Measurements from ENCODE around the gene PATL1.

The PATL1 gene, protein sequence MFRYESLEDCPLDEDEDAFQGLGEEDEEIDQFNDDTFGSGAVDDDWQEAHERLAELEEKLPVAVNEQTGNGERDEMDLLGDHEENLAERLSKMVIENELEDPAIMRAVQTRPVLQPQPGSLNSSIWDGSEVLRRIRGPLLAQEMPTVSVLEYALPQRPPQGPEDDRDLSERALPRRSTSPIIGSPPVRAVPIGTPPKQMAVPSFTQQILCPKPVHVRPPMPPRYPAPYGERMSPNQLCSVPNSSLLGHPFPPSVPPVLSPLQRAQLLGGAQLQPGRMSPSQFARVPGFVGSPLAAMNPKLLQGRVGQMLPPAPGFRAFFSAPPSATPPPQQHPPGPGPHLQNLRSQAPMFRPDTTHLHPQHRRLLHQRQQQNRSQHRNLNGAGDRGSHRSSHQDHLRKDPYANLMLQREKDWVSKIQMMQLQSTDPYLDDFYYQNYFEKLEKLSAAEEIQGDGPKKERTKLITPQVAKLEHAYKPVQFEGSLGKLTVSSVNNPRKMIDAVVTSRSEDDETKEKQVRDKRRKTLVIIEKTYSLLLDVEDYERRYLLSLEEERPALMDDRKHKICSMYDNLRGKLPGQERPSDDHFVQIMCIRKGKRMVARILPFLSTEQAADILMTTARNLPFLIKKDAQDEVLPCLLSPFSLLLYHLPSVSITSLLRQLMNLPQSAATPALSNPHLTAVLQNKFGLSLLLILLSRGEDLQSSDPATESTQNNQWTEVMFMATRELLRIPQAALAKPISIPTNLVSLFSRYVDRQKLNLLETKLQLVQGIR

DNA sequence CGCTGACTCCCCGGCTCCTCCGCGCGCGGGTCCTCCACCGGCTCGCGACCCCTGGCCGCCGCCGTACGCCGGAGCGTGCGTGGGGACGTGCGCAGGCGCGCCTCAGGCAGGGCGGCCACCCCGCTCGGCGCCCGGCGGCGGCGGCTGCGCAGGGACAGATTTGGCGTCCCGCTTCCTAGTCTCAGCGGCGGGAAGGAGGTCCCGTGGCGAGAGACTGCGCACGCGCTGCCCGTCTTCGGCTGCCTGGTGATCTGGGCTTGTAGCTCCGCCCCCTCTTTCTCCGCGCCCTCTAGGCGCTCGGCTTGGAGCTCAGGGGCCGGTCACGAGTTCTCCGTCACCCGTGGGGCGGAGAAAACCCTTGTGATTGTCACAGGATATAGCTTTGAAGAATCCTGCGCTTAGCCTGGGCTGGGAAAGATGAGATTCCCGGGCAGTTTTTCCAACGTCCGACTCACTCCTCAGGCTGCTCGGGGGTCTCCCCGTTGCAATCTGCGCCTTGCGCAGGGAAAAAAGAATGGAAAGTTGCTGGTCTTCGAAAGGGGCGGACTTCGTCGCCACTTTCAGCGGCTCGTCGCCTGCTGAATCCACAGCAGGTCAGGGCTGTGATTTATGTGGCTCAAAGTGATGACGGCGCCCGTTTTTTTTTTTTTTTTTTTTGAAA, at the start of gene PATL1:
Gene PATL1 (minus strand): TSS at position 88 of the 661 bp plus-strand sequence. CDS start 142 bp downstream, outside the sequence.
- in situ Hi-C loops (cut with HindIII; ENCODE audit: low sequenced_read_pairs), result no loop called here
- no peak for TF ChIP-seq CTCF (IDR thresholded peaks at IDR 0.05; ENCODE audit: low read depth, low read length)
- peak; percentile 99 for DNase-seq (ENCODE audit: low read depth, low spot score)
- peak within 1 kb of the TSS; percentile 95 for H3K4me3 ChIP-seq (ENCODE audit: low read depth, low read length)

- in situ Hi-C loops (cut with HindIII; ENCODE audit: low sequenced_read_pairs), result no loop called here
- DNase-seq (ENCODE audit: low read depth, low spot score), result no peak
- H3K4me3 ChIP-seq (ENCODE audit: low read depth, low read length), result no peak overlapping the region
- TF ChIP-seq CTCF (IDR thresholded peaks at IDR 0.05; ENCODE audit: low read depth, low read length), result no peak
Measured at GRCh38 chr11:59716051-59716450, 47.2 kb upstream of the PATL1 start.

GRCh38 chr11:59713745-59714144, 44.9 kb upstream of the PATL1 start, which contains the start of gene OR10V1:
OR10V1 (minus strand) TSS chr11:59713845; CDS start chr11:59713845, 0 bp downstream.
- in situ Hi-C loops (cut with HindIII; ENCODE audit: low sequenced_read_pairs), result no loop called here
- TF ChIP-seq CTCF (IDR thresholded peaks at IDR 0.05; ENCODE audit: low read depth, low read length), result no peak
- H3K4me3 ChIP-seq (ENCODE audit: low read depth, low read length), result no peak within 1 kb of the TSS
- no peak for DNase-seq (ENCODE audit: low read depth, low spot score)

DNA sequence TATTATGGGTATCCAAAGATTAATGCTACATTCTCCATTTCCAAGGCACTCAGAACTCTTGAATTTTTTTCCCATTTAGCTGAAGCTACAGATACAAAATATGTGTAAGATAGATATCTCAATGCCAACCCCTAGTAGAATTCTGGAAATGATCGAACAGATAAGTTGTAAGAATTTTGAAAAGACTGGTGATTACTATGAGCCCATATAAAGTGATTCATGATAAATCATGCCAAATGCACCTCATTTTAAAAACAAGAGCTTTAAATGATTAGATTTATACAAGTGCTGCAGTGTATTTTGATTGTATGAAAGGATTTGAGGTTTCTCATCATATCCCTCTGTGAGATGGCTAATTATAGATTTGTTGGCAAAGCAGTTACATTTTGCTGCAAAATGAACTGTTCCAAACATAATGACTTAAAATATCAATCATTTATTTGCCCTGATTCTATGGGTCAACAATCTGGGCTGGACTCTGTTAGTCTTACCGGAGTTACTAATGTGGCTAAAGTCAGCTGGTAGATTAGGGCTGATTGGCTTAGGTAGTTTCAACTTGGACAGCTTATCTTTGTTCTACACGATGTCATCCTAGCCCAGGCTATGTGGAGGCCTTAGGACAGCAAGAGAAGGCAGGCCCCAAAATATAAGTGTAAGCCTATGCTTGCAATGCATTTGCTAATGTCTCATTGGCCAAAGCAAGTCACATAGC, 41.5 kb upstream of the PATL1 start:
- DNase-seq (ENCODE audit: low read depth, low spot score), result no peak
- no peak overlapping the region for H3K4me3 ChIP-seq (ENCODE audit: low read depth, low read length)
- in situ Hi-C loops (cut with HindIII; ENCODE audit: low sequenced_read_pairs), result no loop called here
- TF ChIP-seq CTCF (IDR thresholded peaks at IDR 0.05; ENCODE audit: low read depth, low read length), result no peak

DNA sequence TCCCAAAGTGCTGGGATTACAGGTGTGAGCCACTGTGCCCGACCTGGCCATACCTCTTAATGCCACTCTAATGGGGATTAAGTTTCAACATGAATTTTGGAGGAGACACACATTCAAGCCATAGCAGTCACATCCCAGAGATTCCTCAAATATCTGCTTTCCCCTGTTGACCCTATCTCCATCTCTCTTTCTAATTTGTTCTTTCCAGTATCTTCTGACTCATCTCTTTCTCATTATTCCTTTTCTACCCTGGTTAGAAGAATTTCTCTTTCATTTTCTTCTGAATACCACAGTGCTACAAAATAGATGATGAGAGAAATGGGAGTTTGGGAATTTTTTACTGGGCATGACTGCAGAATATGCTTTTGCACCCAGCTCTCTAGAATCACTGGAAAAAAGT, 39.7 kb upstream of the PATL1 start:
- H3K4me3 ChIP-seq (ENCODE audit: low read depth, low read length), result no peak overlapping the region
- peak; percentile 1 for DNase-seq (ENCODE audit: low read depth, low spot score)
- no peak for TF ChIP-seq CTCF (IDR thresholded peaks at IDR 0.05; ENCODE audit: low read depth, low read length)
- in situ Hi-C loops (cut with HindIII; ENCODE audit: low sequenced_read_pairs), result no loop called here

GRCh38 chr11:59707371-59707770, 38.5 kb upstream of the PATL1 start:
- in situ Hi-C loops (cut with HindIII; ENCODE audit: low sequenced_read_pairs), result no loop called here
- peak; percentile 3 for DNase-seq (ENCODE audit: low read depth, low spot score)
- TF ChIP-seq CTCF (IDR thresholded peaks at IDR 0.05; ENCODE audit: low read depth, low read length), result no peak
- no peak overlapping the region for H3K4me3 ChIP-seq (ENCODE audit: low read depth, low read length)

All from astrocyte of the spinal cord (primary cell).